ENCODE data around the gene USPL1. TPM values are rescaled to one million over a fixed set of nuclear protein-coding genes. Genes with fewer than 3 reads are reported as not detected.
A peak's percentile ranks its signal among the peaks of the same experiment; 100 is the strongest.
"Not testable (repeated sequence)": the region's sequence is repeated elsewhere in the genome, so short reads cannot be mapped to it uniquely, and the experiment has no call there.

Gene USPL1
- total and polyA plus RNA-seq, 2 experiments from 2014 or later: 9.5 to 22.0 TPM

DNA sequence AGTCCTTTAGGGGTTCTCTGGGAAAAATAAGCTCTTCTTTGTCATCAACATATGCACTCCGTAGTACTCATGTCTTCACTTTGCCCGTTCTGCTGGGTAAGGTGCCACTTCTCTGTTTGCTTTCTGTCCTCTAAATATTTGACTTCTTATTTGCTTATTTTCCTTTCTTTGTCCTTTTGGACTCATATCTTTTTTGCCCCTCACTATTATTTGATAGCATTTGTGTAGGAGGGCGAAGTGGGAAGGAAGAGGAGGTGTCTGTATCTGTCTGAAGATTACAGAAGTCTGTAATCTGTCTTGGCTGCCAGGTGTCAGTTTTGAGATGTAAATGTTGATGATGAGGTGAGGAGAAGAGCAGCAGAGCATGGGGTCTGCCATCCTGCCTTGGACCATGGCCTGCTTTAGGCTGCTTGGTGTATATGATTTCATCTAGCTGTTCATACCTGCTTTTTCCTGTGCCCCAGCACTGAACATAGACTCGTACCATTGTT is 30.8 kb downstream of the USPL1 start:
- Histone ChIP-seq H3K79me2 (peaks cover 12% of the 10 kb centered on the region), H3K9me3 (ENCODE audit: low read depth) (no peaks in the 10 kb centered on the region), H3K27ac (no peak overlapping the region), H3K27me3 (no peaks in the 10 kb centered on the region), H3K36me3 (replicated peaks; ENCODE audit: insufficient read depth, low read depth) (no peaks in the 10 kb centered on the region), H3K4me3 (no peak overlapping the region), H3K4me1 (ENCODE audit: insufficient read depth) (peaks cover 11% of the 10 kb centered on the region), H4K20me1 (ENCODE audit: insufficient read depth, poor library complexity, severe bottlenecking) (peaks cover 3% of the 10 kb centered on the region), H3K4me2 (peak overlapping the region; percentile 23), H2AFZ (no peak overlapping the region), H3K9me2 (replicated peaks; ENCODE audit: insufficient read depth) (no peaks in the 10 kb centered on the region)
- no peak for TF ChIP-seq EZH2phosphoT487 (IDR thresholded peaks at IDR 0.05; ENCODE audit: low read depth, severe bottlenecking, unreplicated experiment)
- TF ChIP-seq, protein P1, sequence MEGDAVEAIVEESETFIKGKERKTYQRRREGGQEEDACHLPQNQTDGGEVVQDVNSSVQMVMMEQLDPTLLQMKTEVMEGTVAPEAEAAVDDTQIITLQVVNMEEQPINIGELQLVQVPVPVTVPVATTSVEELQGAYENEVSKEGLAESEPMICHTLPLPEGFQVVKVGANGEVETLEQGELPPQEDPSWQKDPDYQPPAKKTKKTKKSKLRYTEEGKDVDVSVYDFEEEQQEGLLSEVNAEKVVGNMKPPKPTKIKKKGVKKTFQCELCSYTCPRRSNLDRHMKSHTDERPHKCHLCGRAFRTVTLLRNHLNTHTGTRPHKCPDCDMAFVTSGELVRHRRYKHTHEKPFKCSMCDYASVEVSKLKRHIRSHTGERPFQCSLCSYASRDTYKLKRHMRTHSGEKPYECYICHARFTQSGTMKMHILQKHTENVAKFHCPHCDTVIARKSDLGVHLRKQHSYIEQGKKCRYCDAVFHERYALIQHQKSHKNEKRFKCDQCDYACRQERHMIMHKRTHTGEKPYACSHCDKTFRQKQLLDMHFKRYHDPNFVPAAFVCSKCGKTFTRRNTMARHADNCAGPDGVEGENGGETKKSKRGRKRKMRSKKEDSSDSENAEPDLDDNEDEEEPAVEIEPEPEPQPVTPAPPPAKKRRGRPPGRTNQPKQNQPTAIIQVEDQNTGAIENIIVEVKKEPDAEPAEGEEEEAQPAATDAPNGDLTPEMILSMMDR (IDR thresholded peaks at IDR 0.05; ENCODE audit: poor library complexity): no peak
- TF ChIP-seq EZH2 (IDR thresholded peaks at IDR 0.05; ENCODE audit: borderline replicate concordance): no peak
- 76% methylated on average over 4 of the region's 4 CpGs for WGBS (ENCODE audit: low lambda C conversion rate, missing lambda C conversion rate)
- no peak for DNase-seq (ENCODE audit: low spot score)

DNA sequence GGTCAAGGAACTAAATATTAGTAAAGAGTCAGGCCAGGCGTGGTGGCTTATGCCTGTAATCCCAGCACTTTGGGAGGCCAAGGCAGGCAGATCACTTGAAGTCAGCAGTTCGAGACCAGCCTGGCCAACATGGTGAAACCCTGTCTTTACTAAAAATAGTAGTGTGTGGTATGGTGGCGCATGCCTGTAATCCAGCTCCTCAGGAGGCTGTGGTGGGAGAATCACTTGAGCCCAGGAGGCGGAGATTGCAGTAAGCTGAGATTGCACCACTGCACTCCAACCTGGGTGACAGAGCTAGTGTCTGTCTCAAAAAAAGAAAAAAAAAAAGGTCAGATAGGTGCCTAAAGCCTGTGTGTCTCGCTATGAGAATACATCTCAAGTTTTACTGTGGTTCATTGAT is 33.9 kb downstream of the USPL1 start:
- not testable (repeated sequence) for H3K4me2 ChIP-seq; H3K9me3 ChIP-seq (ENCODE audit: low read depth); H4K20me1 ChIP-seq (ENCODE audit: insufficient read depth, poor library complexity, severe bottlenecking); H3K27ac ChIP-seq; DNase-seq (ENCODE audit: low spot score); H3K9me2 ChIP-seq (replicated peaks; ENCODE audit: insufficient read depth); H3K36me3 ChIP-seq (replicated peaks; ENCODE audit: insufficient read depth, low read depth); H3K27me3 ChIP-seq; H2AFZ ChIP-seq; H3K79me2 ChIP-seq; H3K4me3 ChIP-seq
- WGBS (ENCODE audit: low lambda C conversion rate, missing lambda C conversion rate): 92% methylated on average over 5 of the region's 5 CpGs
- peaks cover 11% of the 10 kb centered on the region for H3K4me1 ChIP-seq (ENCODE audit: insufficient read depth)

- Histone ChIP-seq H3K9me3 (ENCODE audit: low read depth) (no peaks in the 10 kb centered on the region), H3K4me3 (no peak overlapping the region), H4K20me1 (ENCODE audit: insufficient read depth, poor library complexity, severe bottlenecking) (no peaks in the 10 kb centered on the region), H3K27me3 (no peaks in the 10 kb centered on the region), H3K9me2 (replicated peaks; ENCODE audit: insufficient read depth) (no peaks in the 10 kb centered on the region), H3K27ac (no peak overlapping the region), H3K36me3 (replicated peaks; ENCODE audit: insufficient read depth, low read depth) (no peaks in the 10 kb centered on the region), H3K79me2 (peaks cover 6% of the 10 kb centered on the region), H2AFZ (no peak overlapping the region), H3K4me2 (no peak overlapping the region), H3K4me1 (ENCODE audit: insufficient read depth) (peaks cover 4% of the 10 kb centered on the region)
- TF ChIP-seq EZH2phosphoT487 (IDR thresholded peaks at IDR 0.05; ENCODE audit: low read depth, severe bottlenecking, unreplicated experiment) (no peak), EZH2 (IDR thresholded peaks at IDR 0.05; ENCODE audit: borderline replicate concordance) (no peak)
- TF ChIP-seq, protein P1 (IDR thresholded peaks at IDR 0.05; ENCODE audit: poor library complexity): no peak
- 80% methylated on average over 1 of the region's 1 CpG for WGBS (ENCODE audit: low lambda C conversion rate, missing lambda C conversion rate)
- DNase-seq (ENCODE audit: low spot score): no peak
These were observed 35.1 kb downstream of the USPL1 start for GRCh38 chr13:30652746-30653386.

GRCh38 chr13:30654430-30654829 is 36.7 kb downstream of the USPL1 start:
- no peak overlapping the region for H3K4me3 ChIP-seq
- no peak overlapping the region for H3K4me2 ChIP-seq
- TF ChIP-seq EZH2 (IDR thresholded peaks at IDR 0.05; ENCODE audit: borderline replicate concordance): no peak
- no peak for TF ChIP-seq EZH2phosphoT487 (IDR thresholded peaks at IDR 0.05; ENCODE audit: low read depth, severe bottlenecking, unreplicated experiment)
- TF ChIP-seq, protein P1 (IDR thresholded peaks at IDR 0.05; ENCODE audit: poor library complexity): no peak
- H3K36me3 ChIP-seq (replicated peaks; ENCODE audit: insufficient read depth, low read depth): no peaks in the 10 kb centered on the region
- no peaks in the 10 kb centered on the region for H4K20me1 ChIP-seq (ENCODE audit: insufficient read depth, poor library complexity, severe bottlenecking)
- H3K9me3 ChIP-seq (ENCODE audit: low read depth): no peaks in the 10 kb centered on the region
- no peak overlapping the region for H3K27ac ChIP-seq
- H3K79me2 ChIP-seq: peaks cover 5% of the 10 kb centered on the region
- no peak for DNase-seq (ENCODE audit: low spot score)
- H3K27me3 ChIP-seq: no peaks in the 10 kb centered on the region
- no peaks in the 10 kb centered on the region for H3K9me2 ChIP-seq (replicated peaks; ENCODE audit: insufficient read depth)
- no peak overlapping the region for H2AFZ ChIP-seq
- H3K4me1 ChIP-seq (ENCODE audit: insufficient read depth): no peaks in the 10 kb centered on the region
- WGBS (ENCODE audit: low lambda C conversion rate, missing lambda C conversion rate): 88% methylated on average over 1 of the region's 1 CpG
